ENCODE data around the gene SLC25A45. TPM values are rescaled to one million over a fixed set of nuclear protein-coding genes. Genes with fewer than 3 reads are reported as not detected.

The SLC25A45 gene
- total and polyA plus RNA-seq, 2 of the 4 experiments (the other 2 are of a cell fraction), result 0.72 to 1.2 TPM

DNA sequence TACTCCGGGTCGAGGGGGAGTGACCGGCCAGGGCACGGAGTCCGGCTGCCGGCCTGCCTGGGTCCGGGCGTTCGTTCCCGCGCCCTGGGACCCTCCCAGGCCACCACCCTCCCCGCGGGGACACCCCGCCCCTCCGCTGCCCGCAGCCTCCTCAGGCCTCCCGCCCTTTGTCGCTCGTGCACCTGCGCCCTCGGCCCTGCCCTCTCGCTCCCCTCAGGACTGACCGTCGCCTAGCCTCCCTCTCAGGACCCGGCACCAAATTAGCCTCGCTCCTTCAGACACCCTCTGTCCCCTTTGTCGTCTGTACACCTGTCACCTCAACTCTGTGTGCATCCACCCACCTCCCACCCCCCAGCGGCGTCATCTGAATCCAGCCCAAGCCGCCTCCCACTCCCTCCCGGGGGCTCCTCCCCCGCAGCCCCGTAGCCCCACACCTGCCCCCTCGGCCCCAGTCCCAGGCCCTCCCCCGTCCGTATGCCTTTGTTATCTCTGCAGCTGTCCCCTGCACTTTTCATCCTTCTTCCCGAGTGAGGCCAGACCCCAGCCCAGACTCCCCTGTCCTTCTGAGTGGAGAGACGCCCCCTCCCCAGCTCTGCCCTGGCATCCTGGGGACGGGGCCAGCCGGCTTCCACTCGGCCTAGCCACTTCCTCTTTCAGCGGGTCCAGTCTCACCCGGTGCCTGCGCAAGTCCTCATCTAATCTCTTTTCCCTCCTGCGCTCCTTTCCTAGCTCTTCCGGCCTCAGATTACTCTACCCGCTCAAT is 27.3 kb downstream of the SLC25A45 start (continued):
- TF ChIP-seq, protein P1, sequence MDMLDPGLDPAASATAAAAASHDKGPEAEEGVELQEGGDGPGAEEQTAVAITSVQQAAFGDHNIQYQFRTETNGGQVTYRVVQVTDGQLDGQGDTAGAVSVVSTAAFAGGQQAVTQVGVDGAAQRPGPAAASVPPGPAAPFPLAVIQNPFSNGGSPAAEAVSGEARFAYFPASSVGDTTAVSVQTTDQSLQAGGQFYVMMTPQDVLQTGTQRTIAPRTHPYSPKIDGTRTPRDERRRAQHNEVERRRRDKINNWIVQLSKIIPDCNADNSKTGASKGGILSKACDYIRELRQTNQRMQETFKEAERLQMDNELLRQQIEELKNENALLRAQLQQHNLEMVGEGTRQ (IDR thresholded peaks at IDR 0.05; ENCODE audit: low read depth, low read length), result no peak
- TF ChIP-seq RAD21 (IDR thresholded peaks at IDR 0.05; ENCODE audit: low read length), result no peak
- no peak for TF ChIP-seq MAZ (IDR thresholded peaks at IDR 0.05; ENCODE audit: borderline replicate concordance, low read depth, low read length)
- TF ChIP-seq BHLHE40 (IDR thresholded peaks at IDR 0.05; ENCODE audit: low read depth, low read length), result no peak
